ENCODE data around the gene PIAS4. TPM values are rescaled to one million over a fixed set of nuclear protein-coding genes. Genes with fewer than 3 reads are reported as not detected.

Gene PIAS4
- total and polyA plus RNA-seq, 5 donors from 2014 or later: 4.1 to 25.4 (median 4.6) TPM

DNA sequence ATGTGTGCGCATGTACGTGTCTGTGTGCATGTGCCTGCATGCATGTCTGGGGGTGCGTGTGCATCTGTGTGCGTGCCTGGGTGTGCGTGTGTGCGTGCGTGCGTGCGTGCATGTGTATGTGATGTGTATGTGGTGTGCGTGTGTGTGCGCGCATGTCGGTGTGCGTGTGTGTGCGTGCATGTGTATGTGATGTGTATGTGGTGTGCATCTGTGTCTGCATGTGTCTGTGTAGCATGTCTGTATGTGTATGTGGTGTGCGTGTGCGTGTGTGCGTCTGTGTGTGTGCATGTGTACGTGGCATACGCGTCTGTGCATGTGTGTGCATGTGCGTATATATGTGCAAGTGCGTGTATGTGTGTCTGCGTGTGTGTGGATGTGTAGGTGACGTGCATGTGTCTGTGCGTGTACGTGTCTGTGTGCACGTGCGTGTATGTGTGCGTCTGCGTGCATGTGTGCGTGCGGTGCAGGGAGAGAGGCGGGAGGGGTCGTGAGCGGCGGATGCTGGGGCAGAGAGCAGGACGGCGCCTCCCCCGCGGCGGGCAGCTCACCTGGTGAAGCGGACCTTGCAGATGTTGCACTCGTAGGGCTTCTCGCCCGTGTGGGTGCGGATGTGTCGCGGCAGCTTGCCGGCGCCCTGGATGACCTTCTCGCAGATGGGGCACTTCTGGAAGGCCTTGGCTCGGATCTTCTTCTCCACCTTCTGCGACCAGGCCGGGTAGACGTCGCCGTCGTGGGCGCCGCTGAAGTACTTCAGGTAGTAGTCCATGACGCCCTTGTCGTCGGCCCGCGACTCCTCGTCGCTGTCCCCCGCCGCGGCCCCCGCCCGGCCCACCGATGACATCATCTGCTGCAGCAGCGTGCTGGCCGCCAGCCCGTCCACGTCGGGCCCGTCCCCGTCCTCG, 46.1 kb downstream of the PIAS4 start:
- ATAC-seq (ENCODE audit: low read depth in 2 of 2) (no peak), DNase-seq (no peak)
- no peak overlapping the region for H3K4me3 ChIP-seq (ENCODE audit: low read depth, low read length)
- peaks cover 47% of the 10 kb centered on the region for H3K36me3 ChIP-seq (ENCODE audit: control insufficient read depth, insufficient read depth, low read length)
- Mint-ChIP-seq H3K4me1 (peaks cover 4 to 52% (median 30%) of the 10 kb centered on the region in 4 donors), H3K36me3 (peaks cover 44% of the 10 kb centered on the region), H3K27ac (peak overlapping the region; percentile 59 to 92 (median 92)), H3K27me3 (no peaks in the 10 kb centered on the region), H3K4me3 (peak overlapping the region; percentile 2 to 96 (median 54)), H3K9me3 (peaks cover 0 to 4% (median 0%) of the 10 kb centered on the region in 7 donors)
- peaks cover 28% of the 10 kb centered on the region for H3K4me1 ChIP-seq (ENCODE audit: control insufficient read depth, insufficient read depth, low read length, poor library complexity, severe bottlenecking)
- no peaks in the 10 kb centered on the region for H3K9me3 ChIP-seq (ENCODE audit: control insufficient read depth in 2 of 2, low read length in 2 of 2)
- H3K27me3 ChIP-seq (ENCODE audit: control insufficient read depth, insufficient read depth, low read length): no peaks in the 10 kb centered on the region
- H3K27ac ChIP-seq (ENCODE audit: insufficient read depth, low read length, poor library complexity, severe bottlenecking): no peak overlapping the region

- Histone ChIP-seq H3K4me1 (ENCODE audit: control insufficient read depth, insufficient read depth, low read length, poor library complexity, severe bottlenecking) (peaks cover 37% of the 10 kb centered on the region), H3K9me3 (ENCODE audit: control insufficient read depth in 2 of 2, low read length in 2 of 2) (no peaks in the 10 kb centered on the region), H3K4me3 (ENCODE audit: low read depth, low read length) (no peak overlapping the region), H3K27me3 (ENCODE audit: control insufficient read depth, insufficient read depth, low read length) (no peaks in the 10 kb centered on the region), H3K36me3 (ENCODE audit: control insufficient read depth, insufficient read depth, low read length) (peaks cover 43% of the 10 kb centered on the region), H3K27ac (ENCODE audit: insufficient read depth, low read length, poor library complexity, severe bottlenecking) (no peak overlapping the region)
- no peaks in the 10 kb centered on the region for H3K27me3 Mint-ChIP-seq
- no peak for ATAC-seq (ENCODE audit: low read depth in 2 of 2)
- no peak overlapping the region for H3K27ac Mint-ChIP-seq
- H3K4me1 Mint-ChIP-seq: peaks cover 4 to 48% (median 28%) of the 10 kb centered on the region in 4 donors
- peaks cover 38% of the 10 kb centered on the region for H3K36me3 Mint-ChIP-seq
- no peak for DNase-seq
- H3K9me3 Mint-ChIP-seq: peaks cover 0 to 4% (median 0%) of the 10 kb centered on the region in 7 donors
- no peak overlapping the region for H3K4me3 Mint-ChIP-seq
These were observed 47.1 kb downstream of the PIAS4 start for GRCh38 chr19:4054441-4055208.

DNA sequence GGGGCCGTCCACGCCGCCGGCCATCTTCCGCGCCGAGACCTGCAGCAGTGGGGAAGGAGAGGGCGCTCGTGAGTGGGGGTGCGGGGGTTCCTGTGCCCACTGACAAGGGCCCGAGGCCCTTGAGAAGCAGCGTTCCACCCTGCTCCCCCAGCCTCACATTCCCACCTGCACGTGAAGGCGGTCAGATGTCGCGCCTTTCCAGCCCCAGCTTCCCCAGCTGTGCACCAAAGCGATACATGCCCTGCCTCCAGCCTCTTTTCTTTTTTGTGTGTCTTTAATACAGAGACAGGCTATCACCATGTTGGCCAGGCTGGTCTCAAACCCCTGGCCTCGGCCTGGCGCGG, 47.6 kb downstream of the PIAS4 start:
- no peak overlapping the region for H3K4me3 ChIP-seq (ENCODE audit: low read depth, low read length)
- H3K27me3 ChIP-seq (ENCODE audit: control insufficient read depth, insufficient read depth, low read length): no peaks in the 10 kb centered on the region
- no peak overlapping the region for H3K4me3 Mint-ChIP-seq
- H3K27ac Mint-ChIP-seq: peak overlapping the region in 1 of 3 donors; percentile 48
- no peaks in the 10 kb centered on the region for H3K9me3 ChIP-seq (ENCODE audit: control insufficient read depth in 2 of 2, low read length in 2 of 2)
- peaks cover 0 to 4% (median 0%) of the 10 kb centered on the region in 7 donors for H3K9me3 Mint-ChIP-seq
- peaks cover 35% of the 10 kb centered on the region for H3K36me3 Mint-ChIP-seq
- H3K27ac ChIP-seq (ENCODE audit: insufficient read depth, low read length, poor library complexity, severe bottlenecking): no peak overlapping the region
- H3K4me1 Mint-ChIP-seq: peaks cover 4 to 44% (median 24%) of the 10 kb centered on the region in 4 donors
- no peak for ATAC-seq (ENCODE audit: low read depth in 2 of 2)
- peaks cover 41% of the 10 kb centered on the region for H3K36me3 ChIP-seq (ENCODE audit: control insufficient read depth, insufficient read depth, low read length)
- DNase-seq: no peak
- H3K4me1 ChIP-seq (ENCODE audit: control insufficient read depth, insufficient read depth, low read length, poor library complexity, severe bottlenecking): peaks cover 43% of the 10 kb centered on the region
- H3K27me3 Mint-ChIP-seq: no peaks in the 10 kb centered on the region

GRCh38 chr19:4057931-4058692, 50.6 kb downstream of the PIAS4 start:
- H3K9me3 ChIP-seq (ENCODE audit: control insufficient read depth in 2 of 2, low read length in 2 of 2): no peaks in the 10 kb centered on the region
- peaks cover 54% of the 10 kb centered on the region for H3K4me1 ChIP-seq (ENCODE audit: control insufficient read depth, insufficient read depth, low read length, poor library complexity, severe bottlenecking)
- H3K9me3 Mint-ChIP-seq: peaks cover 0 to 1% (median 0%) of the 10 kb centered on the region in 7 donors
- no peak overlapping the region for H3K4me3 ChIP-seq (ENCODE audit: low read depth, low read length)
- peaks cover 0 to 52% (median 14%) of the 10 kb centered on the region in 4 donors for H3K4me1 Mint-ChIP-seq
- ATAC-seq (ENCODE audit: low read depth in 2 of 2) (peak; percentile 31 to 41), DNase-seq (no peak)
- peak overlapping the region; percentile 74 for H3K27ac ChIP-seq (ENCODE audit: insufficient read depth, low read length, poor library complexity, severe bottlenecking)
- H3K27me3 ChIP-seq (ENCODE audit: control insufficient read depth, insufficient read depth, low read length): no peaks in the 10 kb centered on the region
- H3K27me3 Mint-ChIP-seq: no peaks in the 10 kb centered on the region
- peak overlapping the region; percentile 38 to 56 (median 41) for H3K27ac Mint-ChIP-seq
- H3K4me3 Mint-ChIP-seq: peak overlapping the region in 2 of 4 donors; percentile 41 to 54
- peaks cover 20% of the 10 kb centered on the region for H3K36me3 Mint-ChIP-seq
- H3K36me3 ChIP-seq (ENCODE audit: control insufficient read depth, insufficient read depth, low read length): peaks cover 23% of the 10 kb centered on the region

GRCh38 chr19:4058693-4059452, 51.3 kb downstream of the PIAS4 start:
- no peaks in the 10 kb centered on the region for H3K9me3 ChIP-seq (ENCODE audit: control insufficient read depth in 2 of 2, low read length in 2 of 2)
- H3K27me3 ChIP-seq (ENCODE audit: control insufficient read depth, insufficient read depth, low read length): no peaks in the 10 kb centered on the region
- peak overlapping the region in 2 of 3 donors; percentile 25 to 38 for H3K27ac Mint-ChIP-seq
- no peaks in the 10 kb centered on the region for H3K27me3 Mint-ChIP-seq
- DNase-seq (no peak), ATAC-seq (ENCODE audit: low read depth in 2 of 2) (no peak)
- peak overlapping the region; percentile 74 for H3K27ac ChIP-seq (ENCODE audit: insufficient read depth, low read length, poor library complexity, severe bottlenecking)
- peaks cover 22% of the 10 kb centered on the region for H3K36me3 ChIP-seq (ENCODE audit: control insufficient read depth, insufficient read depth, low read length)
- H3K4me3 ChIP-seq (ENCODE audit: low read depth, low read length): no peak overlapping the region
- H3K4me1 Mint-ChIP-seq: peaks cover 0 to 53% (median 9%) of the 10 kb centered on the region in 4 donors
- H3K36me3 Mint-ChIP-seq: peaks cover 12% of the 10 kb centered on the region
- H3K4me1 ChIP-seq (ENCODE audit: control insufficient read depth, insufficient read depth, low read length, poor library complexity, severe bottlenecking): peaks cover 60% of the 10 kb centered on the region
- H3K4me3 Mint-ChIP-seq: no peak overlapping the region
- no peaks in the 10 kb centered on the region for H3K9me3 Mint-ChIP-seq

DNA sequence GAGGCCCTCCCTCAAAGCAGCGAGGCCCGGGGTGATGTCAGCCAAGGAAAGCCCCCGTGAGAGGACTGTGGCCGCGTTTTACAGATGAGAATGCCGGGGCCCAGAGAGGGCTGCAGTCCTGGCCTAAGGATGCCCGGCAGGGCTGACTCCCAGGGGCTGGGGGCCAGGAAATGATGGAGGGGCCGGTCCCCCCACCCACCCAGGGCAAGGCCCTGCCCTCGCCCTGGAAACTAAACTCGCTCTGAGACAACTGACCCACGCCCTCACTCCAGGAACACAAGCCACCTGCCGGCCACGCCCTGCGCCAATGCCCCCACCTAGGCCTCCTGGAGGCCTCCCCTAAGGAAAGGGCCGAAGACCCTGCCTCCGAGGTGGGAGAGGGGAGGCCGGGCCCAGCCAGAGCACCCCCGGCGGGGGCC, 51.9 kb downstream of the PIAS4 start:
- Histone ChIP-seq H3K36me3 (ENCODE audit: control insufficient read depth, insufficient read depth, low read length) (peaks cover 19% of the 10 kb centered on the region), H3K4me1 (ENCODE audit: control insufficient read depth, insufficient read depth, low read length, poor library complexity, severe bottlenecking) (peaks cover 66% of the 10 kb centered on the region), H3K27ac (ENCODE audit: insufficient read depth, low read length, poor library complexity, severe bottlenecking) (peak overlapping the region; percentile 74), H3K27me3 (ENCODE audit: control insufficient read depth, insufficient read depth, low read length) (no peaks in the 10 kb centered on the region), H3K9me3 (ENCODE audit: control insufficient read depth in 2 of 2, low read length in 2 of 2) (no peaks in the 10 kb centered on the region), H3K4me3 (ENCODE audit: low read depth, low read length) (no peak overlapping the region)
- no peak for ATAC-seq (ENCODE audit: low read depth in 2 of 2)
- H3K4me3 Mint-ChIP-seq: no peak overlapping the region
- peaks cover 0 to 55% (median 9%) of the 10 kb centered on the region in 4 donors for H3K4me1 Mint-ChIP-seq
- H3K36me3 Mint-ChIP-seq: peaks cover 12% of the 10 kb centered on the region
- H3K27ac Mint-ChIP-seq: peak overlapping the region in 2 of 3 donors; percentile 25 to 38
- H3K27me3 Mint-ChIP-seq: no peaks in the 10 kb centered on the region
- no peak for DNase-seq
- H3K9me3 Mint-ChIP-seq: no peaks in the 10 kb centered on the region

Data from CD4-positive, CD25-positive, alpha-beta regulatory T cell (primary cell).